ENCODE data around the gene EIF4G3.
"Not testable (repeated sequence)": the region's sequence is repeated elsewhere in the genome, so short reads cannot be mapped to it uniquely, and the experiment has no call there.

Gene EIF4G3

DNA sequence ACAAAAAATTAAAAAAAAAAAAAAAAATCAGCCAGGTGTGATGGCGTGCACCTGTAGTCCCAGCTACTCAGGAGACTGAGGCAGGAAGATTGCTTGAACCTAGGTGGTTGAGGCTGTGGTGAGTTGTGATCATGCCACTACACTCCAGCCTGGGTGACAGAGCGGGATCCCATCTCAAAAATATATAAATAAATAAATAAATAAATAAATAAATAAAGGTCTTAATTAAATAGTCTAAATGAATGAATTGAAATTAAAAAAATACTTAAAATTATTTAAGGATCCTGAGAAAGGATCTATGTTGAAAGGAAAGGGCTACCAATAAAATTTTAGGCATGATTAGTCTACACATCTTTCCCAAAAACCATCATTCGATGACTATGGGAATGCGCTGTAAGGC is 322.2 kb downstream of the EIF4G3 start:
- no peak for ATAC-seq
- TF ChIP-seq TOX (CRISPR knock-in tag; IDR thresholded peaks at IDR 0.05; ENCODE audit: borderline replicate concordance) (no peak), PATZ1 (CRISPR knock-in tag; IDR thresholded peaks at IDR 0.05; ENCODE audit: borderline replicate concordance) (no peak), ISL1 (CRISPR knock-in tag; IDR thresholded peaks at IDR 0.05) (no peak), ZFP30 (CRISPR knock-in tag; IDR thresholded peaks at IDR 0.05) (no peak), PPARA (CRISPR knock-in tag; IDR thresholded peaks at IDR 0.05; ENCODE audit: borderline replicate concordance) (no peak), CSDC2 (CRISPR knock-in tag; IDR thresholded peaks at IDR 0.05) (no peak), TCF4 (CRISPR knock-in tag; IDR thresholded peaks at IDR 0.05; ENCODE audit: borderline replicate concordance) (no peak), ZFP3 (CRISPR knock-in tag; IDR thresholded peaks at IDR 0.05) (no peak), ZNF70 (CRISPR knock-in tag; IDR thresholded peaks at IDR 0.05) (no peak), CREB5 (CRISPR knock-in tag; IDR thresholded peaks at IDR 0.05; ENCODE audit: low read depth) (no peak), ZNF565 (CRISPR knock-in tag; conservative IDR thresholded peaks at IDR 0.05; ENCODE audit: low read depth) (no peak), RARB (CRISPR knock-in tag; IDR thresholded peaks at IDR 0.05) (no peak), OSR1 (CRISPR knock-in tag; IDR thresholded peaks at IDR 0.05) (no peak), SNAI2 (CRISPR knock-in tag; IDR thresholded peaks at IDR 0.05) (no peak), ARNTL (CRISPR knock-in tag; IDR thresholded peaks at IDR 0.05; ENCODE audit: borderline replicate concordance, low read depth) (no peak), ZC3H10 (CRISPR knock-in tag; IDR thresholded peaks at IDR 0.05) (no peak), ZNF8 (CRISPR knock-in tag; IDR thresholded peaks at IDR 0.05) (no peak), GLIS3 (CRISPR knock-in tag; IDR thresholded peaks at IDR 0.05) (no peak)
- TF ChIP-seq, protein P1, sequence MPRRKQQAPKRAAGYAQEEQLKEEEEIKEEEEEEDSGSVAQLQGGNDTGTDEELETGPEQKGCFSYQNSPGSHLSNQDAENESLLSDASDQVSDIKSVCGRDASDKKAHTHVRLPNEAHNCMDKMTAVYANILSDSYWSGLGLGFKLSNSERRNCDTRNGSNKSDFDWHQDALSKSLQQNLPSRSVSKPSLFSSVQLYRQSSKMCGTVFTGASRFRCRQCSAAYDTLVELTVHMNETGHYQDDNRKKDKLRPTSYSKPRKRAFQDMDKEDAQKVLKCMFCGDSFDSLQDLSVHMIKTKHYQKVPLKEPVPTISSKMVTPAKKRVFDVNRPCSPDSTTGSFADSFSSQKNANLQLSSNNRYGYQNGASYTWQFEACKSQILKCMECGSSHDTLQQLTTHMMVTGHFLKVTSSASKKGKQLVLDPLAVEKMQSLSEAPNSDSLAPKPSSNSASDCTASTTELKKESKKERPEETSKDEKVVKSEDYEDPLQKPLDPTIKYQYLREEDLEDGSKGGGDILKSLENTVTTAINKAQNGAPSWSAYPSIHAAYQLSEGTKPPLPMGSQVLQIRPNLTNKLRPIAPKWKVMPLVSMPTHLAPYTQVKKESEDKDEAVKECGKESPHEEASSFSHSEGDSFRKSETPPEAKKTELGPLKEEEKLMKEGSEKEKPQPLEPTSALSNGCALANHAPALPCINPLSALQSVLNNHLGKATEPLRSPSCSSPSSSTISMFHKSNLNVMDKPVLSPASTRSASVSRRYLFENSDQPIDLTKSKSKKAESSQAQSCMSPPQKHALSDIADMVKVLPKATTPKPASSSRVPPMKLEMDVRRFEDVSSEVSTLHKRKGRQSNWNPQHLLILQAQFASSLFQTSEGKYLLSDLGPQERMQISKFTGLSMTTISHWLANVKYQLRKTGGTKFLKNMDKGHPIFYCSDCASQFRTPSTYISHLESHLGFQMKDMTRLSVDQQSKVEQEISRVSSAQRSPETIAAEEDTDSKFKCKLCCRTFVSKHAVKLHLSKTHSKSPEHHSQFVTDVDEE (CRISPR knock-in tag; IDR thresholded peaks at IDR 0.05) = no peak

DNA sequence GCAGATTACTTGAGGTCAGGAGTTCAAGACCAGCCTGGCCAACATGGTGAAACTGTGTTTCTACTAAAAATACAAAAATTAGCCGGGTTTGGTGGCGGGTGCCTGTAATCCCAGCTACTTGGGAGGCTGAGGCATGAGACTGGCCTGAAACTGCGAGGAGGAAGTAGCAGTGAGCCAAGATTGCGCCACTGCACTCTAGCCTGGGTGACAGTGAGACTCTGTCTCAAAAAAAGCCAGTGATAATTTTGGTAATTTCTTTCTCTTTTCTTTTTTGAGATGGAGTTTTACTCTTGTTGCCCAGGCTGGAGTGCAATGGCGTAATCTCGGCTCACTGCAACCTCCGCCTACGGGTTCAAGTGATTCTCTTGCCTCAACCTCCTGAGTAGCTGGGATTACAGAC is 324.9 kb downstream of the EIF4G3 start:
- ATAC-seq = not testable (repeated sequence)

- TF ChIP-seq SNAI2 (CRISPR knock-in tag; IDR thresholded peaks at IDR 0.05) = no peak
- no peak for TF ChIP-seq CSDC2 (CRISPR knock-in tag; IDR thresholded peaks at IDR 0.05)
- TF ChIP-seq POU6F1 (CRISPR knock-in tag; IDR thresholded peaks at IDR 0.05; ENCODE audit: borderline replicate concordance, low read depth) = no peak
- TF ChIP-seq CREB5 (CRISPR knock-in tag; IDR thresholded peaks at IDR 0.05; ENCODE audit: low read depth) = no peak
- no peak for TF ChIP-seq ZFP30 (CRISPR knock-in tag; IDR thresholded peaks at IDR 0.05)
- TF ChIP-seq ZNF8 (CRISPR knock-in tag; IDR thresholded peaks at IDR 0.05) = no peak
- no peak for TF ChIP-seq ESRRG (CRISPR knock-in tag; IDR thresholded peaks at IDR 0.05)
- TF ChIP-seq ZNF565 (CRISPR knock-in tag; conservative IDR thresholded peaks at IDR 0.05; ENCODE audit: low read depth) = no peak
- TF ChIP-seq BACH2 (CRISPR knock-in tag; IDR thresholded peaks at IDR 0.05; ENCODE audit: borderline replicate concordance) = no peak
- no peak for TF ChIP-seq TCF4 (CRISPR knock-in tag; IDR thresholded peaks at IDR 0.05; ENCODE audit: borderline replicate concordance)
- TF ChIP-seq ZFP3 (CRISPR knock-in tag; IDR thresholded peaks at IDR 0.05) = no peak
- no peak for TF ChIP-seq RARB (CRISPR knock-in tag; IDR thresholded peaks at IDR 0.05)
- no peak for TF ChIP-seq TOX (CRISPR knock-in tag; IDR thresholded peaks at IDR 0.05; ENCODE audit: borderline replicate concordance)
- TF ChIP-seq ISL1 (CRISPR knock-in tag; IDR thresholded peaks at IDR 0.05) = no peak
- TF ChIP-seq, protein P2, sequence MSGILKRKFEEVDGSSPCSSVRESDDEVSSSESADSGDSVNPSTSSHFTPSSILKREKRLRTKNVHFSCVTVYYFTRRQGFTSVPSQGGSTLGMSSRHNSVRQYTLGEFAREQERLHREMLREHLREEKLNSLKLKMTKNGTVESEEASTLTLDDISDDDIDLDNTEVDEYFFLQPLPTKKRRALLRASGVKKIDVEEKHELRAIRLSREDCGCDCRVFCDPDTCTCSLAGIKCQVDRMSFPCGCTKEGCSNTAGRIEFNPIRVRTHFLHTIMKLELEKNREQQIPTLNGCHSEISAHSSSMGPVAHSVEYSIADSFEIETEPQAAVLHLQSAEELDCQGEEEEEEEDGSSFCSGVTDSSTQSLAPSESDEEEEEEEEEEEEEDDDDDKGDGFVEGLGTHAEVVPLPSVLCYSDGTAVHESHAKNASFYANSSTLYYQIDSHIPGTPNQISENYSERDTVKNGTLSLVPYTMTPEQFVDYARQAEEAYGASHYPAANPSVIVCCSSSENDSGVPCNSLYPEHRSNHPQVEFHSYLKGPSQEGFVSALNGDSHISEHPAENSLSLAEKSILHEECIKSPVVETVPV (CRISPR knock-in tag; IDR thresholded peaks at IDR 0.05) = no peak
- no peak for ATAC-seq
Measured at GRCh38 chr1:20850021-20850420, 326.7 kb downstream of the EIF4G3 start.
